ENCODE data around the gene RWDD1. TPM values are rescaled to one million over a fixed set of nuclear protein-coding genes. Genes with fewer than 3 reads are reported as not detected.

The RWDD1 gene
- total RNA-seq, 2 donors from 2014 or later: 19.5 to 51.0 TPM

GRCh38 chr6:116633685-116634084, 62.4 kb downstream of the RWDD1 start:
- H3K4me1 ChIP-seq (ENCODE audit: control insufficient read depth in 1 of 2, low read depth in 2 of 2): no peaks in the 10 kb centered on the region

More at GRCh38 chr6:116633685-116634084, 62.4 kb downstream of the RWDD1 start:
- H3K27me3 ChIP-seq (replicated peaks; ENCODE audit: insufficient read depth): no peaks in the 10 kb centered on the region
- no peak overlapping the region for H3K27ac ChIP-seq
- ATAC-seq (ENCODE audit: insufficient number of reproducible peaks, low FRiP score, low read depth): no peak
- H3K9me3 ChIP-seq: no peaks in the 10 kb centered on the region
- H3K36me3 ChIP-seq: peaks cover 3% of the 10 kb centered on the region
- no peak for DNase-seq (ENCODE audit: low spot score)
- no peak for TF ChIP-seq CTCF (IDR thresholded peaks at IDR 0.05)
- H3K4me3 ChIP-seq: no peak overlapping the region

Other genes with a start within 250 kb of the RWDD1 start
- 10 to 100 TPM; 46.7 to 65.2 TPM for gene DSE, start 200.6 kb upstream of the RWDD1 start, total RNA-seq
- gene CALHM6, start 110.1 kb upstream of the RWDD1 start, total RNA-seq: 10 to 100 TPM in 1 of 2 donors, 1 to 10 TPM in 1; 3.9 to 15.0 TPM
- gene CALHM5, start 59.9 kb upstream of the RWDD1 start, total RNA-seq: 10 to 100 TPM; 14.0 to 16.7 TPM
- gene TRAPPC3L, start 25.8 kb upstream of the RWDD1 start, total RNA-seq: not detected
- gene CALHM4, start 17.8 kb upstream of the RWDD1 start, total RNA-seq: not detected
- gene RSPH4A, start 45.0 kb downstream of the RWDD1 start, total RNA-seq: under 1 TPM; 0.78 to 0.95 TPM
- gene ZUP1, start 97.3 kb downstream of the RWDD1 start, total RNA-seq: 1 to 10 TPM; 6.8 to 7.3 TPM
- gene KPNA5, start 109.7 kb downstream of the RWDD1 start, total RNA-seq: 1 to 10 TPM; 6.0 to 9.7 TPM
- gene FAM162B, start 194.2 kb downstream of the RWDD1 start, total RNA-seq: 1 to 10 TPM in 1 of 2 donors, not detected in 1; 2.3 TPM

Measured in thoracic aorta (tissue), 2 donors.